Measurements from ENCODE around the gene CDKAL1.

Gene CDKAL1

DNA sequence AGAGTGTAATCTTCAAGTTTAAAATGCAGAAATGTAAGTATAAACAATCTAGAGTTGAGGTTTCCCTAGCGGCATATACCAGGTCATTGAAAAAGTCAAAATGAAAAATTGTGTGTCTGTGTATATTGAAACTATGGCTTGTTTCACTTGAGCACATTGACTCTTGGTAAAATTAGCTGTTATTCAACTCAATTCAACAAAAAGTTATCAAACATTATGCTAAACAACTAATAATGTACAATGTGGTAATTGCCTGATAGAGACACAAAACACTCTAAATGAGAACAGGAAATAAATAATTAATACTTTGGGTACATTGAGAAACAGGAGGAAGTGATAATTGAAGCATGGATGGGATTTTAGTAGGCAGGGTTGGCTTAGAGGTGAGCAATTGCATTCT lies 444.8 kb downstream of the CDKAL1 start:
- H3K36me3 ChIP-seq = no peaks in the 10 kb centered on the region; the same call in 1 of the 2 replicates
- H3K4me3 ChIP-seq (ENCODE audit: low read depth, low read length) = no peak overlapping the region
- TF ChIP-seq, protein P1, sequence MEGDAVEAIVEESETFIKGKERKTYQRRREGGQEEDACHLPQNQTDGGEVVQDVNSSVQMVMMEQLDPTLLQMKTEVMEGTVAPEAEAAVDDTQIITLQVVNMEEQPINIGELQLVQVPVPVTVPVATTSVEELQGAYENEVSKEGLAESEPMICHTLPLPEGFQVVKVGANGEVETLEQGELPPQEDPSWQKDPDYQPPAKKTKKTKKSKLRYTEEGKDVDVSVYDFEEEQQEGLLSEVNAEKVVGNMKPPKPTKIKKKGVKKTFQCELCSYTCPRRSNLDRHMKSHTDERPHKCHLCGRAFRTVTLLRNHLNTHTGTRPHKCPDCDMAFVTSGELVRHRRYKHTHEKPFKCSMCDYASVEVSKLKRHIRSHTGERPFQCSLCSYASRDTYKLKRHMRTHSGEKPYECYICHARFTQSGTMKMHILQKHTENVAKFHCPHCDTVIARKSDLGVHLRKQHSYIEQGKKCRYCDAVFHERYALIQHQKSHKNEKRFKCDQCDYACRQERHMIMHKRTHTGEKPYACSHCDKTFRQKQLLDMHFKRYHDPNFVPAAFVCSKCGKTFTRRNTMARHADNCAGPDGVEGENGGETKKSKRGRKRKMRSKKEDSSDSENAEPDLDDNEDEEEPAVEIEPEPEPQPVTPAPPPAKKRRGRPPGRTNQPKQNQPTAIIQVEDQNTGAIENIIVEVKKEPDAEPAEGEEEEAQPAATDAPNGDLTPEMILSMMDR (IDR thresholded peaks at IDR 0.05; ENCODE audit: low read depth, low read length) = no peak
- no peak for DNase-seq
- no peaks in the 10 kb centered on the region for H3K4me1 ChIP-seq
- H3K27me3 ChIP-seq = no peaks in the 10 kb centered on the region
- H3K9me3 ChIP-seq = no peaks in the 10 kb centered on the region

DNA sequence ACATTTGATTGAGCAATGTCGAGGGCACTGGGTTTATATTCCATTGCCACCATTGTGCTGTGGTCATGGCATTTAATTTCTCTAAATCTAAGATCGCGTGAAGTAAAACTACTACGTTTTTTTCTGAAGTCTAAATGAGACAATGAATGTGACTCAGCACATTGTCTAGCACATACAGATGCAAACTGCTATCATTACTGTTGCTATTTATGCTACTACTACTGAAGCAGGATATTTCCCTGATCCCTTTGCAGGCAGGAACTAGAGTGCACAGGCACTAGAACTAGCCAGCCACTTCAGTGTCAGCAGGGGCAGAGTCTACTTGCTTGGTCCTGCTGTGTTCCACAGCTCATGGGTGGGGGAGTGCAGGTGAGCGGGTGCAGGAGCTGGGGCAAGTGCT lies 449.7 kb downstream of the CDKAL1 start:
- H3K27me3 ChIP-seq = no peaks in the 10 kb centered on the region
- no peaks in the 10 kb centered on the region for H3K9me3 ChIP-seq
- H3K4me1 ChIP-seq = no peaks in the 10 kb centered on the region
- H3K36me3 ChIP-seq = no peaks in the 10 kb centered on the region; the same call in 1 of the 2 replicates
- TF ChIP-seq, protein P1 (IDR thresholded peaks at IDR 0.05; ENCODE audit: low read depth, low read length) = no peak
- DNase-seq = no peak
- H3K4me3 ChIP-seq (ENCODE audit: low read depth, low read length) = no peak overlapping the region

DNA sequence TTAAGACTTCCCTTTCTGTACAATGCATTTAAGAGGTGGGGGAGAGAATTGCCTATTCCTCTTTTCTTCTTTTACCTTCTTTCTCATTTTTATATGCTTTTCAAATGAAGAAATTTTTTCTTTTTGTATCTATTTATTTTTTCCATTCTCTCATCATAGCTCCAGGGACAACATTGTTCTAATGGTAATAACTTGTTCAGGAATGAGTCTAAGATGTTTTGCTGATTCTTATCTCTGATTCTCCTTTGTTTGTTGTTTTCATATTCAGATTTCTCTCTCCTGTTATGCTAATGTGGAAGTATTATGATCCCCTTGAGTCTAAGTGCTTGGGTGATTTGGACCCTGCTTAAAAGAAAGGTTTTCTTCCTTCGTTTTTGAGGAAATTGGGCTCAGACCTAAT lies 451.6 kb downstream of the CDKAL1 start:
- no peaks in the 10 kb centered on the region for H3K36me3 ChIP-seq
- TF ChIP-seq, protein P1 (IDR thresholded peaks at IDR 0.05; ENCODE audit: low read depth, low read length) = no peak

DNA sequence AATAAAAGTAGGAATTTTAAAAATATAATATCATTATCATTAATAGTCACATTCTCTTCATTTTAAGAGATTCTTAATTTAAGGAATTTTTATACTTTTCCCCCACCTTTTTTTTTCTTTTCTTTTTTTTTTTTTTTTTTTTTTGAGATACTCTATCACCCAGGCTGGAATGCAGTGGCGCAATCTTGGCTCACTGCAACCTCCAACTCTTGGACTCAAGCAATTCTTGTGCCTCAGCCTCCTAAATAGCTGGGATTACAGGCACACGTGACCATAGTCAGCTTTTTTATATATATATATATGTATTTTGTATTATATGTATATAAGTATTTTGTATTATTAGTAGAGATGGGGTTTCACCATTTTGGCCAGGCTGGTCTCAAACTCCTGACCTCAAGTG lies 457.7 kb downstream of the CDKAL1 start:
- no peaks in the 10 kb centered on the region for H3K9me3 ChIP-seq
- TF ChIP-seq, protein P1 (IDR thresholded peaks at IDR 0.05; ENCODE audit: low read depth, low read length) = no peak
- H3K27me3 ChIP-seq = no peaks in the 10 kb centered on the region
- DNase-seq = no peak
- peaks cover 14% of the 10 kb centered on the region for H3K4me1 ChIP-seq
- no peak overlapping the region for H3K4me3 ChIP-seq (ENCODE audit: low read depth, low read length)
- no peaks in the 10 kb centered on the region for H3K36me3 ChIP-seq

More for the DNA sequence above, 451.6 kb downstream of the CDKAL1 start:
- no peaks in the 10 kb centered on the region for H3K27me3 ChIP-seq
- DNase-seq = no peak
- no peaks in the 10 kb centered on the region for H3K9me3 ChIP-seq
- peaks cover 9% of the 10 kb centered on the region for H3K4me1 ChIP-seq
- no peak overlapping the region for H3K4me3 ChIP-seq (ENCODE audit: low read depth, low read length)

DNA sequence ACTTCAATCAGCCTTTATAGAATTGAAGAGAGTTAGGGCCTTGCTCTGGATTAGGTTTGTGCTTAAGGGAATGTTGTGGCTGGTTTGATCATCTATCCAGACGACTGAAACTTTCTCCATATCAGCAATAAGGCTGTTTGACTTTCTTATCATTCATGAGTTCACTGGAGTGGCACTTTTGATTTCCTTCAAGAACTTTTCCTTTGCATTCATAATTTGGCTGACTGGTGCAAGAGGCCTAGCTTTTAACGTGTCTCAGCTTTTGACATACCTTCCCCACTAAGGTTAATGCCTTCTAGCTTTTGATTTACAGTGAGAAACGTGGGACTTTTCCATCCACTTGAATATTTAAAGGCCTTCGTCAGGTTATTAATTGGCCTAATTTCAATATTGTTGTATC lies 461.8 kb downstream of the CDKAL1 start:
- DNase-seq = no peak
- Histone ChIP-seq H3K9me3 (no peaks in the 10 kb centered on the region), H3K4me3 (ENCODE audit: low read depth, low read length) (no peak overlapping the region), H3K36me3 (0 out of 2 replicates have a peak, but pooled peaks cover 3% of the 10 kb centered on the region), H3K4me1 (peaks cover 2% of the 10 kb centered on the region), H3K27me3 (no peaks in the 10 kb centered on the region)
- TF ChIP-seq, protein P1 (IDR thresholded peaks at IDR 0.05; ENCODE audit: low read depth, low read length) = no peak

DNA sequence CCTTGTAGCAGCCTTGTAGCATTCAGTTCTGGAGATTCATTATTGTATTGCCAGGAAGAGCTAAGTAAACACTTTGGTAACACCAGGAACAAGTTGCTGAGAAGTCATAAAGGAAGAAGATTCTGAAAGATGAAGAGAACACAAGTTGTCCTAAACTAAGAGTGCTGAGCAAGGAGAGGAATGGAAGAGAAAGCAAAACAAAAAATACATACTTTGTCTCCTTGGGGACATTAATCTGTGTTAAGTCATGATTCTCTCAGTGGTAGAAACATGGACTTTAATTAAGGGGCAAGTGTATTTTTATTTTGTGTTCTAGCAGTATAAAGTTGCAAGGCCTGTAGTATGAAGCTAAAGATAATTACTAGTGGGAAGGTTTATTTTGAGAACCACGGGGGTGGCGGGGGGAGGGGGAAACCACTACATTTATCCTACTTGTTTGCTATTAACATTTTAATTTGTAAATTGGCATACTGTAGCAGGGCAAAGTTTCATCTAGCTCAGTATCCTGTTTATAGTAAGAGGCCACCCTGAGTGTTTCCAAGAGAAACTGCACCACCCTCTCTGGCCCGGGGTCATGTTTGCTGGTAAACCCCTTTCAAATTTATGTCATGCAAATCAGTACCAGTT lies 463.0 kb downstream of the CDKAL1 start:
- H3K36me3 ChIP-seq = 0 out of 2 replicates have a peak, but pooled peaks cover 3% of the 10 kb centered on the region
- no peaks in the 10 kb centered on the region for H3K27me3 ChIP-seq
- H3K4me3 ChIP-seq (ENCODE audit: low read depth, low read length) = no peak overlapping the region
- H3K4me1 ChIP-seq = no peaks in the 10 kb centered on the region
- H3K9me3 ChIP-seq = no peaks in the 10 kb centered on the region
- TF ChIP-seq, protein P1 (IDR thresholded peaks at IDR 0.05; ENCODE audit: low read depth, low read length) = no peak
- DNase-seq = no peak

Measured in BE2C (cell line).